T-helper 1 cell (primary cell): Measurements from ENCODE around the gene ZMPSTE24.
A peak's percentile ranks its signal among the peaks of the same experiment; 100 is the strongest.
"Not testable (repeated sequence)": the region's sequence is repeated elsewhere in the genome, so short reads cannot be mapped to it uniquely, and the experiment has no call there.

Source experiments
- DNase-seq, 5 donors: peaks; one replicate each; pipeline ENCODE4 v3.0.0-alpha.2; 2012 to 2020

ZMPSTE24 gene

DNA sequence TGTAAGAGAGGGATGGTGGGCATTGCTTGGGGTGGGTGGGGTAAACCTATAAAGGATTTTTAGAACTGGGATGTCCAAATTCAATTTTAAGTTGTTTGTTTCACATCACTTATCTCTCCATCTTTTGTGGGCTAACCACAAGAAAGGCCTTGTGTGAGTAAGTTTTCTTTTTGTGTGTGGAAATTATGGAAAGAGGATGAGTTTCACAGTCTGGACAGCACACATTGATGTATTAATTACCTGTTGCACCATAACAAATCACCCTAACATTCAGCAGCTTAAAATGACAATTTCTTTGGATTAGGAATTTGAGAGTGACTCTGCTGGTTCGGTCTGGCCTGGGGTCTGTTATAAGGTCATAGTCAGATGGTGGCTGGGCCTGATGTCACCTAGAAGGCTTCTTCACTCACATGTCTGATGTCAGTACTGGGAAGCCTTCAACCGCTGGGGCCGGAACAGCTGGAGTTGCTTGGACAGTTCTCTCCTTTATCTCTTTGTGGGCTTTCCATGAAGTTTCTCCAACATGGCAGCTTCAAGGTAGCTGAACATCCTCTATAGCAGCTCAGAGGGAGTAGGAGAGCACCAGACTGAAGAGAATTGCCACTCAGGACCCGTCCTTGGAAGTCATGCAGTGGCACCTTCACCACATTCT, 61.1 kb downstream of the ZMPSTE24 start:
- DNase-seq = no peak

DNA sequence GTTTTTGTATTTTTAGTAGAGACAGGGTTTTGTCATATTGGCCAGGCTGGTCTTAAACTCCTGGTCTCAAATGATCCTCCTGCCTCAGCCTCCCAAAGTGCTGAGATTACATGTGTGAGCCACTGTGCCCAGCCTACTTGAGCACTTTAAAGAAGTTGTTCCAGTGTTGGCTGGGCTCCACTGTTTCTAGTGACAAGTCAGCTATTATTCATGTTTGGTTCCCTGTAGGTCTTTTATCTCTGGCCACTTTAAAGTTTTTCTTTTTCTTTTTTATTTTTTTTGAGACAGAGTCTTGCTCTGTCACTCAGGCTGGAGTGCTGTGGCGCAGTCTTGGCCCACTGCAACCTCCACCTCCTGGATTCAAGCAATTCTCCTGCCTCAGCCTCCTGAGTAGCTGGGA, 73.4 kb downstream of the ZMPSTE24 start:
- DNase-seq = not testable (repeated sequence)

DNA sequence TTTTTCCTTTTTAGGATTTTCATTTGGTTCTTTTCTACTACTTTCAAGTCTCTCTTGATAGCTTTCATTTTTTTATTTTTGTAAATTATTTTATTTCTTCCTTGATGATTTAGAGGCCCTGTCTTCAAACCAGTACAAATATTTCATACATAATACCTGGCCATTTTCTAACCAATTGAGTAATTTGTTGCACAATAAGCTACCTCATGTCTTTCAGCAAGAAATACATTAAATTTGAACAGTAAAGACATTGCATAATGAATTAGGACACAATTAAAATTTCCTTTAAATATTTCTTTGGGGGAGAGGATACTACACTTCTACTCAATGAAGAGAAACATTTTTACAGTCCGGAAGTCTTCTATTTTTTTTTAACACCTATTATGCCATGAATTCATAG, 74.7 kb downstream of the ZMPSTE24 start:
- DNase-seq = no peak

DNA sequence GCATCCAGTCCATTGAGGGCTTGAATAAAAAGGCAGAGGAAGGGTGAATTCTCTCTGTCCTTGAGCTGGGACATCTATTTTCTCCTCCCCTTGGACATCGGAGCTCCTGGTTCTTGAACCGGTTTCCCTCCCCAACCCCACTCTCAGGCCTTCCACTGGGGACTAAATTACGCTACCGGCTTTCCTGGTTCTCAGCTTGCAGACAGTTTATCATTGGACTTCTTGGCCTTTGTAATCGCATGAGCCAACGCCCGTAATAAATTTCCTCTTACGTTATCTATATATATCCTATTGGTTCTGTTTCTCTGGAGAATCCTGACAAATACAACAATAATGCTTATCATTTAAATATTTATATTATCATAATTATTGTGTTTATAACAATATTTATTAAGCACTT, 79.4 kb downstream of the ZMPSTE24 start:
- DNase-seq = no peak

DNA sequence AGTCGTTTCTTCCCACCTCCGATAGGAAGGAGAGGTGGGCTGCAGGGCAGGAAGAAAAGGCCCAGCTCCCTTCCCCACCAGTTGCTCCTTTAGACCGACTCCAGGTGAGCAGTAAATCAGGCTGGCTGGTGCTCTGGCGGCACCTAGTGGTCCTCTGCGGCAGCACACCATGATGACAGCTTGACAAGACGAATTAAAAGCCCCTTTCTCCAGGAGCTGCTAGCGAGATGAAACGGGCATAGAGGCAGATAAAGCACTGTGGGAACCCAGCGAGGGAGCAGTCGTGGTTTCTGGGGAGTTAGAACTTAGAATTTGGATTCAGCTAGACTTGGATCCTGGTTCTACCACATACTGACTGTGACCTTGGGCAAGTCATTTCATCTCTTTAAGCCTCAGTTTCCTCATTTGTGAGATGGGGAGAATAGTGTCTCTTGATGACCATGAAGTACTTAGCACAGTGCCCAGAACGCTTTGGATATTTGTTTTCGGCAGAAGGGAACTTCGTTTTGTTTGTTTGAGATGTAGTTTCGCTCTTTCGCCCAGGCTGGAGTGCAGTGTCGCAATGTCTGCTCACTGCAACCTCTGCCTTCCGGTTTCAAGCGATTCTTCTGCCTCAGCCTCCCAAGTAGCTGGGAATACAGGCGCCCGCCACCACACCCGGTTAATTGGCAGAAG, 80.8 kb downstream of the ZMPSTE24 start:
- DNase-seq = peak; percentile 66 to 90 (median 78)

DNA sequence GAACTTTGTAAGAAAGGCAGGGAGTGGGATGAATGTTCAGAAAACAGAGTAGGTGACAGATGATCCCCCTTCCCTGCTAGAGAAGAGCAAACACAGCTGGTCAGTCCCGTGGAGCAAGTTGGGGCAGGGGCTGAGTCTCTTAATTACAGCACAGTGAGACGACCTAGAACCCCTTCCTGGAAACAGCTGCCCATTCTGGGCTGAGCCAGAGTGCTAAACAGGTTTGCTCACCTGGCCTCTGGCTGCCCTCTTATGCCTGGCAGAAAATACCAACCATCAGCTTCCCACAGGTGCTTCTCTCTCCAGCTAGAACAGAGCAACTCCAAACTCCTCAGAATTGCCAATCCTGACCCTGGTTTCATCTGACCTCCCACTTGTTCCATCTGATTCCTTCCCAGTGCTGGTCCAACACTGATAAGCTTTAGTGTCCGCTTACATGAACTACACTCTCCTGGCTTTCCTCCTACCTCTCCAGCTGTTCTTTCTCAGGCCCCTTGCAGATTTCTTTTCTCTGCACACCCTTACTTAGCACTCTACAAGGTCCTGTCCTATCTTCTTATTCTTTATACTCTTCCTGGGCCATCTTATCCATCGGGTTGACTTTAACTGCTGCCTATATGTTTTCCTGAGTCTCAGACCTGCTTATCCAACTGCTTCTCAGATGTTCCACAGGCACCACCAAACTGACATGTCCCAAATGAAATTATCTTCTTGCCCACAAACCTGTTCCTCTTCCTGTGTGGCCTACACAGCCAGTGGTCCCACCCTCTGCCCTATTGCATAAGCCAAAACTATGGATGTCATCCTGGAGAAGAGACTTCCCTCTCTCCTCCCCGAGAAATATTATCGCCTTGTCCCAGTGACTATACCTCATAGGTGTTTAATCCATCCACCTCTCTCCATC, 81.6 kb downstream of the ZMPSTE24 start:
- DNase-seq = no peak

DNA sequence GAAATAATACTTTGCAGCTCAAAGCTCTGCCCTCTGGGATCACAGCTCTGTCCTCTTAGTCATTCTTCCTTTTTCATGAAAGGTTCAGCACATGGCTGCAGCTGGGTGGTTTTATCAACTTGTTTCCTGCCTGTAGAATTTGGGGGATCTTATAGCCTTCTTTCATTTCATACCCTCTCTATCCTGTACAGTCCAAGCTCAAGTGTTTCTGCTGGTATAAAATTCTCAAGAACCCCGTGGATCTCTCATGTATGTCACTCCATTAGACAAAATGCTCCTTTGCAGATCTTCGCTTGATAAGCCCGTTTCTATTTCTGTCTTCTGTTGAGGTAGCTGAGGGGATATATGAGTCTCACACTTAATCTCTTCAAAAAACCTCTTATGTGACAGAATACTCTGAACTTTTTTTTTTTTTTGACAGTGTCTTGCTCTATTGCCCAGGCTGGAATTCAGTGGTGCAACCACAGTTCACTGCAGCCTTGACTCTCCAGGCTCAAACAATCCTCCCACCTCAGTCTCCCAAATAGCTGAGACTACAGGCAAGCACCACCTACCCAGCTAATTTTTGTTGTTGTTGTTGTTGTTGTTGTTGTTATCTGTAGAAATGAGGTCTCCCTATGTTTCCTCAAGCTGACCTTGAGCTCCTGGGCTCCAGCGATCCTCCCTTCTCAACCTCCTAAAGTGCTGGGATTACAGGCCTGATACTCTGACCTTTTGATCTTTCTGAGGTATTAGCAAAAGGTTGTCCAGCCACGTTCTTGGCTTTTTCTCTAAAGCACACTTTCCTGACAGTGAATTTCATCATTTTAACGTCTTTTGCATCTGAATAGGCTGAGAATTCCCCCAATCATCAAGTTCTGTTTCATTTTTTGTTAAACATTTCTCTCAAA, 83.7 kb downstream of the ZMPSTE24 start:
- DNase-seq = peak in 1 of 5 donors; percentile 83

DNA sequence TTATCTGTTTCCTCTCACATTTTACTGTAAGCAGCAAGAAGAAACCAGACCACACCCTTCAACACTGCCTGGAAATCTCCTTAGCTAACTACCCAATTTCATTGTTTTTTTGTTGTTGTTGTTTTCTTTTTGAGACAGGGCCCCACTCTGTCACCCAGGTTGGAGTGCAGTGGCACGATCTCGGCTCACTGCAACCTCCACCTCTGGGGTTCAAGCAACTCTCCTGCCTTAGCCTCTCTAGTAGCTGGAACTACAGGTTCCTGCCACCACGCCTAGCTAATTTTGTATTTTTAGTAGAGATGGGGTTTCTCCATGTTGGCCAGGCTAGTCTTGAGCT, 84.3 kb downstream of the ZMPSTE24 start:
- not testable (repeated sequence) for DNase-seq
